RKO (cell line): ENCODE results near the gene HPF1.
"Not testable (repeated sequence)": the region's sequence is repeated elsewhere in the genome, so short reads cannot be mapped to it uniquely, and the experiment has no call there.

Source experiments
- DNase-seq: peaks from one replicate; pipeline ENCODE4 v3.0.0-alpha.2; 2016; ENCODE audit warnings: low spot score

The HPF1 gene

DNA sequence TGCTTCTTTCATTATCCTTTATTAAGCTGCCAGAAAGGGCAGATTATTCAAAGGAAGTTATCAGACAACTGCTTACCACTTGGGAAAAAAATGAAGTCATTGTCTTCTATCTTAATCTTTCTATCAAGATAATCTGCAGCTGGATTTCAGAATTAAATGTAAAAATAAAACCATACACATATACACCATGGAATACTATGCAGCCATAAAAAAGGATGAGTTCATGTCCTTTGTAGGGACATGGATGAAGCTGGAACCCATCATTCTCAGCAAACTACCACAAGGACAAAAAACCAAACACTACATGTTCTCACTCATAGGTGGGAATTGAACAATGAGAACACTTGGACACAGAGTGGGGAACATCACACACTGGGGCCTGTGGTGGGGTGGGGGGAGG is 19.1 kb downstream of the HPF1 start:
- not testable (repeated sequence) for DNase-seq

DNA sequence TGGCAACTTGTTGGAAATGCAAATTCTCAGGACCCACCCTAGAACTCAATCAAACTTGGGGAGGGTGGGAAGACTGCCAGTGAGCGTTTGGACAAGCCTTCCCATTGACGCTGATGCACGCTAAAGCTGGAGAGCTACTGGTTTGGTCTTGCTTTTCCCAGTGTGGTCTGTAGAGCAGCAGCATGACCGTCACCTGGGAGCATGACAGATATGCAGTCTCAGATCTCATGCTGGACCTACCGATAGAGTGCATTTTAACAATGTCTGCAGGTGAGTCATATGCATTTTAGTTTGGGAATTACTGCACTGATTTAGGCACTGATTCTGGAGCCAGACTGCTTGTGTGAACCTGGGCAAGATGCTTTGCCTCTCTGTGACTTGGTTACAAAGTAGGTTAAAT is 27.2 kb downstream of the HPF1 start:
- DNase-seq: no peak

DNA sequence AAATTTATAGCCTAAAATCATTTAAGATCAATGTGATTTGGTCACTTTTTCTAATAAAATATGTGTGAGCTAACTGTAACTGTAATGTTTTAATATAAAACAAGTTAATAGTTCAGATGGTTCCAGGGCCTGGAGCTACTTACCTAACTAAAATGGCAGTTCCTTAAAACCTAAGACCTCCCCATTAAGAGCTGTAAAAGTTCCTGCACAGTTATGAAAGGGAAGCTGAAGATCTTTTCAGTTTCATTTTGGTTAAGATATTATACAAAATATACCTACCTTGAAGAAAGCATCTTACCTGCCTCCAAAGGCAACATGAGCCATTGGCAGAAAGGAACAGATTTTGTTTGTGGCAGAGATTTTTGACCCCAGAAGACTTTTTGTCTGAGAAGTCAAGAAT is 30.1 kb downstream of the HPF1 start:
- no peak for DNase-seq

DNA sequence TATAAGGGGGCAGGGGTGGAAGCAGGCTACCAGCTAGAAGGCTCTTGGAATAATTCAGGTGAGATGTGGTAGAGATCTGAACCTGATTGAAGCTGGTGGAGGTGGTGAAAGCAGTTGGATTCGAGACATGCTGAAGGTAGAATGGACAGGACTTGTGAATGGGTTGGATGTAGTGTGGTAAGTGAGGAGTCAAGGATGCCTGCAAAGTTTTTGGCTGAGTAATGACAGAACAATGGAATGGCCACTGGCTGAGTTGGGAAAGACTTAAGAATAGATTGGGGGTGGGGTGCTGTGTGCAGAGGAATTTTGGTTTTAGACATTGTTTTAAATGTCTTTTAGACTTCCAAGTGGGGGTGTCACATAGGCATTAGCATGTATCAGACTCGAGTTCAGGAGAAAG is 33.5 kb downstream of the HPF1 start:
- no peak for DNase-seq

DNA sequence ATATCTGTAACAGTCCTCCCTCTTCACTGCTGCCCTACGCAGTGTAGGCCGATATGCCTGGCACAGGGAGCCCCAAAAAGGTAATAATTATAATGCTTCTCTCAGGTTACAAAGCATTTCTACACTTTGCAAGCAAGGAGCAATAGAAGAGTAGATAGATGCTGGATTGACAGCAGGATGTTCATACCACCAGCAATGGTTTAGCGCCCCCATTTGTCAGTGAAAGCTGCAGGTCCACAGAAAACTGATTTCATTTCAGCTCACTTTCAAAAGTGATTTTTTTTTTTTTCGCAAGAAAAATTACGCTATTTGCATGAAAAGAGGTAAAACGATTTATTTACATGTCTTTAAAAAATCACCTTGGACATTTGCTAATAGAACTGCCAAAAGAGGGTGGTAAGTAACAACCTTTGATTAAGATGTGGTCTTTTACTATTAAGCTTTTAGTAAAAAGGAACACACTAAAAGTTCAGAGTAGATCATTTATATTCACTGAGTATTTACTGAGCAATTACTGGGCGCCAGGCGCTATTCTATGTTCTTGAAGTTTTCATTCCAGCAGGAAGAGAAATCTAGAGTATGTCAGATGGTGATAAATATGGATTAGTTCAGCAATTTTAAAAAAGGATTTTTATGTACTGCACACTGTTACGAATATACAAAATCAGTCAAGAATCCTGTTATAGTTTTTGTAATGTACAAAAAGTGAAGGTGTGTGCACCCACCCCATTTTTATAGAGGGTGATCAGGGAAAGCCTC is 34.4 kb downstream of the HPF1 start:
- peak; percentile 20 for DNase-seq

DNA sequence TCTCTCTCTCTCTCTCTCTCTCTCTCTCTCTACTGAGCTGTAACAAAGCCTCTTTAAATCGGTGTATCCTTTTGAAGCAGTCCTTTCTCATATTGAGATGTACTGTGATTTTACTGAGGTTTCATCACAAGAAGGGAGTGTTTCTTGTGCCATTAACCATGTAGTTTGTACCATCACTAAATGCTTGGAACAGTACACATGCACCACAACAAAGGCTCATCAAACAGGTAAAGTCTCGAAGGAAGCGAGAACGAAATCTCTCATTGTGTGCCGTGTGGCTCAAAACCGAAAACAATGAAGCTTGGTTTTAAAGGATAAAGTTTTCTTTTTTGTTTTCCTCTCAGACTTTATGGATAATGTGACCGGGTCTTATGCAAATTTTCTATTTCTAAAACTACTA is 37.2 kb downstream of the HPF1 start:
- no peak for DNase-seq

DNA sequence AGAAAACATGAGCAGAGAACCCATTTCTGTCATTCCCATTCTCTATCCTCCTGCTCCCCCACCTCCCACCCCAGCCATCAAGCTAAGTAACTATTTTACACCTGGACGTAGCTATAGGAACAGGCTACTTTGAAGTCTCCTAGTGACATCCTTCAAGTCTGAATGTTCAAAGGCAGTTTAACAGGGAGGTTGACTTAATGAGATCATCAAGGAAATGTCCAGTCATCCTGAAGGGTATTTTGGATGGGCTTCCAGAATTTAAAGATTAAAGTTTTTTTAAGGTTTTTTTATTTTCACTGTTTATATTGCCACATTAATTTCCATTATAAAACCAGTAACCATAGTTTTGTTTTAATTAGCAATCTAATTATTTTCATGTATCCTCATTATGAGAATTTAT is 41.1 kb downstream of the HPF1 start:
- no peak for DNase-seq

DNA sequence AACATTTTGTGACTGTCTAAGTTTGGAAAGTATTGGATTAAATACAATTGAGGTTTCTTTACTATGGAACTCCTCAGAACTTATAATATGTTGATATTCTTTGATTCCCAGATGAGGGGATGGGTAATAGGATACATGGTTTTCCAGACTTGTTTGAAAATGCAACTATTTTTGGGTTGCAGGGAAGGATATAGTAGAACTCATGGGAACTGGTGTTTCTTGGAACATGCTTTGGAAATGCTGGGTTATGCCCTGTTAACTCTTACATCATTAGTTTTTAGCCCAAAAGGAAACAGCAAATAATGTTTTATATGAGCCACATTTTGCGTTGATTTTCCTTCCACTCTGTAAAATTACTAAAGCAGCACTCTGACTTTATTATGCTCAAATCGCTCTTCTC is 41.9 kb downstream of the HPF1 start:
- DNase-seq: no peak

DNA sequence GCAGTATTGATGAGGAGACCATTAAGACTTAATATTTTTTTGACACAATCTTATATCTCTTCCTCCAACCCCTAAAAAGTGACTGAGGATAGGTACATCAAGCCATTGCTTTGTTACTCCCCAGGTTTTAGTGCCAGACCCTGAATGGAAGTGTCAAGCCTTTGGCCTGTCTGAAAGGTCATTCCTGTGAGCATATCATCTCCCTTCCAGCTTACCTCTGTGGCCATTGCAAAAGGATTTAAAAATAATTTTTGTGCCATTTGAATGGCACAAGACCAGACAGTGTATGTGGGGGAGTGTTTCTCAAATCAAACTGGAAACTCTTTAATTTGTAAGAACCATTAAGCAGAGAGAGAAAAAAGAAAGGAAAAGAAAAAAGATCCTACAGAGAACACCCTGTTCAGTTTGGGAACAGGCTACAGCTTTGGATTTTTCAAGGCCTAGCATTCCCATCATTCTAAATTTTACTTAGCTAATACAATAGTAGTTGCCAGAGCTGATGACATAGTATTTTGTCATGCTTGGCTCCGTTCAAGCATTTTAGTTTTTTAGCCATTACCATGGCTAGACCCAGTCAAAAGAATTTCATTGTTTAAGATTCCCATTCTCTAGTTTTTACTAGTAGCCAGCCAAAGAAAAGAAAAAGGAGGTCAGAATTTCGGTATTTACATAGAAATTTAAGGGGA is 49.6 kb downstream of the HPF1 start:
- no peak for DNase-seq

DNA sequence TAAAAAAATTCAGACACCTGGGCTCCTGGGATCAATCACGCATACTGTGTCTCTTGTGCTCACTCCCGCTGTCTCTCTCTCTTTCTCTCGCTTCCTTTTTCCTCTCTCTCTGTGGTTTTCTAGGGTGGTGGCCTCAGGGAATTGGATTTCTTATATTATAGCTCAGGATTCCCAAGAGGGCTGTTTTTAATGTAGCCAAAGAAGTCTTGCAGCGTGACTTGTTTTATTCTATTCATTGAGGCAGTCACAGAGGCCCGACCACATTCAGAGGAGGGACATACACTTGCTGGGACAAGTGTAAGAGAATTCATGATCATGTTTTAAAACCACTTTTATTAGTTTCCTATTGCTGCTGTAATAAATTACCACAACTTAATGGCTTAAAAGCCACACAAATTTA is 59.4 kb downstream of the HPF1 start:
- no peak for DNase-seq

DNA sequence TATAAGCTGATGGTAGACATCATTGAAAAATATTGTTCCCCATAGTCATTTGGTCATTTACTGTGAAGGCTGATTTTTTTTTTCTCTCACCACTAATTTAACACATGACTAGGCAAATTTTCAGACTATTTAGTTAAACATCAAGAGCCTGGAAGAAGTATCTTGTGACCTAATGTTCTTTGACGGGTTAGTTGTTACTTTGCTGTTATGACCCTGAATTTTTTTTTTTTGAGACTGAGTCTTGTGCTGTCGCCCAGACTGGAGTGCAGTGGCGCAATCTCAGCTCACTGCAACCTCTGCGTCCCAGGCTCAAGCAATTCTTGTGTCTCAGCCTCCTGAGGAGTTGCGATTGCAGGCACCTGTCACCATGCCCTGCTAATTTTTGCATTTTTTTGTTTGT is 67.0 kb downstream of the HPF1 start:
- DNase-seq: no peak

DNA sequence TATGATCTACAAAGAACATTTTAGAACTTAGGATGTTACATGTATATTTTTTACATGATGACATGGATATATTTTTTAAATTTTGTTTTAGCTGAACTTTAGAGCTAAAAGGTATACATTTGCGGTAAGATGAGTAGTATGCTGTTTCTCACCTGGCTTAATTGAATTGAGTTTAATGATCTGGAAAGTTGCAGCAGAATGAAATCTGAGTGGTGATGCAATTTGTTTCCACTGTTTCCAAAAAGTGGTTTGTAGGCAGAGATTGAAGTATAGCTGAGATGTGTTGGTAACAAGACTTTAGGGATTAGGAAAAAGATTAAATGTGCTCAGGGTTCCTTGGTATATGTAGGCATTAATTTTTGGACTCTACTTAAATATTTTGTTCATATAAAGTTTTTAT is 68.1 kb downstream of the HPF1 start:
- no peak for DNase-seq

DNA sequence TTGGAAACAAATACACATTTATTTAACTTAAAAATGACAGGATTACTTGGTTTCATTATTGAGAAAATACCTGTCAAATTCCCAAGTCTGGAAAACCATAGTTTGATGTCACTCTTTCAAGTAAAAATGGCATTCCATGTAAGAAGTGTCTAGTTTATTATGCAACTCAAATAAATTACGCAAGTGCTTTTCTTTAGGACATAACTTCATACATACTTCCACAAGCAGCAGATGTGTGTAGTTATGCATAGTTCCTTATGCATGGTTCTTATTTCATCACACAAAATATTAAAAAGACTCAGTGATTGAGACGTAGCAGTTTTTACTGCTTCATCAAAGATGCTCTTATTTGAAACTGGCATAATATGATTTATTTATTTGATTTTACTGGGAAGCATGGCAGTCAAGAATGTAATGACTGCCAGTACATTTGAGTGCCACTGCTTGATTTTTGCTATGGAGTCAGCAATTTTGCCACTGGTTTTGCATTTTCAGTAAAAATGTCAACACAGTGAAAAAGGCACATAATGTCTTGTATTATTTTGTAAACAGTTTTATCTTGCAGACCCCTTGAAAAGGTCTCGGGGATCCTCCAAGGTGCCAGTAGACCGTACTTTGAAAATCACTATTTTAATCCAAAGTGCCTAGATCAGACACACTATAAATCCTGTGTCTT is 75.2 kb downstream of the HPF1 start:
- DNase-seq: no peak
